Measurements from ENCODE around the gene FBXW8.

The FBXW8 gene

DNA sequence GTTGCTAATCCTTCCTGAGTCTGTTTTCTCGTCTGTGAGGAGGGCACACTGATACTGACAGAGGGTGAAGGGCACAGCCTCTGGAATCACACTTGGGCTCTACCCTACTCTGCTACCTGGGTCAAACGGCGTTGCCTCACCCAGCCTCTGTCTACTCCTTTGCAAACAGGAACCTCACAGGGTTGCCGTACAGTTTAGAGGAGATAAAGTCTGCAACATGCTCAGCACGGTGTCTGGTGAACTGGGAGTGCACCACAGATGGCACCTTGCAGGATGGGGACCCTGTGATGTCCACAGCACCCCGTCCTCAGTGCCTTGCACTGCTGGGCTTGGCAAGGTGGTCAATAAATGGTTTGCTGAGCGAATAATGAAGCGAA is 150.2 kb downstream of the FBXW8 start:
- no peak for DNase-seq

DNA sequence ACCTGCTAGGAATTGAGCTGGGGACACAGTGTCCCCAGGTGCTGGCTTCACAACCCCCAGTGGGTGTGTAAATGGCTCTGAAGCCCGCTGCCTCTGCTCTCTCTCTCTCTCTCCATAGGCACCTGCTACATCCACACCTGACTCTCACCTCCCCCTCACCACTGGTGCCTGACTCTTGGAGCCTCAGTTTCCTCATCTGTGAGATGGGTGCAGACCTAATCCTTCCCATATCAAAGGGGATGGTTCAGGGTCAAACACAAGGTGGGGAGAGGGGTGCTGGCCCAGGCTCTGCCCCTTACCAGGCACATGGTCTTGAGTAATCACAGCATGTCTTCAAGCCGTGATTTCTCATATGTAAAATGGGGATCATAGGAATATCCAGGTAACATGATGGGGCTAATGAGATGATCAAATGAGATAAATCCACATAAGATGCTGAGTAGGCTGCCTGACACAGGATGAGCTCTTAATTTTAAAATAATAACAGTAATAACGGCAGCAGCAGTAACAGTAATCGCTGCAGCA is 150.9 kb downstream of the FBXW8 start:
- no peak for DNase-seq

DNA sequence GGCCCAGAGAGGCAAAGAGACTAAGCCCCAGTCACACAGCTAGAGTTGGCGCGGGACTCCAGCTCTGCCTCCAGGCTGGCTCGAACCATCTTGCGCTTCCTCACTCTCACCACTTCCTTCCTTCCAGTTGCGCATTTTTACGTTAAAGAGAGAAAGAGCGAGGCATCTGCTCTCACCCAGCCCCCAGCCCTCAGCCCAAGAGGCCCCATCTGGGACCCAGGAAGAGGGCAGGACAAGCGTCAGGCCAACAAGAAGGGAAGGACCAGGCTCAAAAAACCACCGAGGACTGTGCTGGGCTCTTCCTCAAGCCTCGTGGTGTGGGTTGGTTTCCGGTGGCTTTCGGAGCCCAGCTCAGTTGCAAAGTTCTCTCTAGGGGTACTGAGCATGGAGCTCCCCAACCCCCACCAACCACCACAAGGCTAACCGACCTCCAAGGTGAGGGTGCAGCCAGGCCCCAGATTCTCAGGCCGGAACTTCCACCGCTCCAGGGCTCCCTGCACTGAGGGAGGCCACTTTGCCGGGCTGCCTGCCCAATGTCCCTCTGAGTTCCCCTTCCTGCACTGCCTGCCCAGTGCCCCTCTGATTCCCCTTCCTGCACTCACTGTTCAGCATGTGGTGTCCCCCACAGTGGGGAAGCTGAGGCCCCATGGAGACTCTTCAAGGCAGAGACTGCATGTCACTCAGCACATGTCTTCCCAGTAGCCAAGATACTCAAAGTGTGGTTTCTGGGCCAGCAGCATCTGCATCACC is 152.6 kb downstream of the FBXW8 start:
- no peak for DNase-seq

DNA sequence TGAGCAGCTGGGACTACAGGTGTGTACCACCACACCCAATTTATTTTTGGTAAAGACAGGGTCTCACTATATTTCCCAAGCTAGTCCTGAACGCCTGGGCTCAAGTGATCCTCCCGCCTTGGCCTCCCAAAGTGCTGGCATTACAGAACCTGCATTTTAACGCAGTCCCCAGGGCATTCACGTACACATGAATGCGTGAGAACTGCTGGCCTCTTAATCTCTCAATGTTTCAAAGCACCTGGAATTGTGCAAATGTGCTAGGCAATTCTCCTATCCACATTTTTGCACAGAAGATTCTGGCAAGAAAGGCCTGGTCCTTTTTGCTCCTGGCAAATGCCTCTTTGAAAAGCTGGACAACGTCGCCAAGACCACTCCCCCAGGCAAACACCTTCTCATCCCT is 153.3 kb downstream of the FBXW8 start:
- no peak for DNase-seq

DNA sequence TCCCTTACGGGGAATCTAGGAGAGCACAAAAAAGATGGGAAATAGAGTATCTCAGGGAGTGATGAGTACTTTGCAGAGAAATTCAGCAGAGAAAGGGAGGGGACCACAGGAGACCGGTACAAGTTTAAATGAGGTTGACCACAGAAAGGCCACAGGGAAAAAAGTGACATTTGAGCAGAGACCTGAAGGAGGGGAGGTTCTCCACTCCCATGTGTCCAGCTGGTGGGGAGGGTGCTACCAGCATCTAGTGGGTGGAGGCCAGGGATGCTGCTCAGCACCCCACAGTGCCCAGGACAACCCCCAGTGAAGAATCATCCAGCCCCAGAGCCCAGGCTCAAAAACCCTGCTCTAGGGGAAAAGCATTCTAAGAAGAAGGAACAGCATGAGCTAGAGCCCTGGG is 153.8 kb downstream of the FBXW8 start:
- DNase-seq: no peak

DNA sequence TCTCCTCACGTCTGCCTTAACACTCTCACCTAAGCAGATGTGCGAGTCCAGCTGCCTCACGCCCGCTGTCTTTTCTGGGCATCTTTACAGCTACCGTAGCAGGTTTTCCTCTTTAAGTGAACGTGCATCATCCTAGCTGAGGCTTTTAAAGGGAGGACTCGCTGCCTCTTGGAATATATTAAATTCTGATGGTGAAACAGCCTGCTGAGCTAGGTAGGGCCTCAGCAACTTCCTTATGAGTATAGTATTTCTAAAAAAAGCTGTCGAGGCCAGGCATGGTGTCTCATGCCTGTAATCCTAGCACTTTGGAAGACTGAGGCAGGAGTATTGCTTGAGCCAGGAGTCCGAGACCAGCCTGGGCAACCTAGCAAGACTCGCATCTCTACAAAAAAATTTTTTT is 156.3 kb downstream of the FBXW8 start:
- no peak for DNase-seq

DNA sequence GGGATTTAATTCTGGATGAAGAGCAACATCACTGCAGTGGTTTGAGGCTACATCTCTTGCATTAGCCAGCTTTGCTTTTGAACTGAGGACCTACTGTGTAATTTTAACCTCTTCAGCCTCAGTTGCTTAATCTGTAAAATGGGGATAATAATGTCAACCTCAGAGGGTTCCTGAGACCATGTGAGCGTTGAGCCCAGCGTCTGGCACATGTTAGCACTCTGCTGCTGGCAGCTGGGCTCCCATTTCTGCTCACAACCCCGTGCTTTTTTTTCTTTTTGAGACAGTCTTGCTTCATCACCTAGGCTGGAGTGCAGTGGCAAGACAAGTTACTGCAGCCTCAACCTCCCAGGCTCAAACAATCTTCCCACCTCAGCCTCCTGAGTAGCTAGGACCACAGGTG is 156.9 kb downstream of the FBXW8 start:
- DNase-seq: no peak

DNA sequence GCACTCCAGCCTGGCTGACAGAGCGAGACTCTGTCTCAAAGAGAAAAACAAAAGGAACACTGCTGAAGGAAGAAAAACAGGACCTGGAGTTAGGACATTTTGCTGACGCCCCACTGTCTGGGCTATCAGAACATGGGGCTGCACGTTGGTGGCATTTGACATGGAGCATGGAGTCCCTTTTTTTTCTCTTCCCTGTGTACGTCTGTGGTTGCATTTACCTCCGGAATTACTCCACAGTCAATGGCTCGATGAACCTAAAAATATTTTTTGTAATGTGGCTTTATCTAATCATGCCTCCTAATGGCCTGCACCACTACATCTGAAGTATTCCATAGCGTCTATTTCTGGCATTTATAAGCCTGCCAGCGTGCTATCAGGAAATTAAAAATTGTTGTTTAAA is 157.7 kb downstream of the FBXW8 start:
- DNase-seq: no peak

DNA sequence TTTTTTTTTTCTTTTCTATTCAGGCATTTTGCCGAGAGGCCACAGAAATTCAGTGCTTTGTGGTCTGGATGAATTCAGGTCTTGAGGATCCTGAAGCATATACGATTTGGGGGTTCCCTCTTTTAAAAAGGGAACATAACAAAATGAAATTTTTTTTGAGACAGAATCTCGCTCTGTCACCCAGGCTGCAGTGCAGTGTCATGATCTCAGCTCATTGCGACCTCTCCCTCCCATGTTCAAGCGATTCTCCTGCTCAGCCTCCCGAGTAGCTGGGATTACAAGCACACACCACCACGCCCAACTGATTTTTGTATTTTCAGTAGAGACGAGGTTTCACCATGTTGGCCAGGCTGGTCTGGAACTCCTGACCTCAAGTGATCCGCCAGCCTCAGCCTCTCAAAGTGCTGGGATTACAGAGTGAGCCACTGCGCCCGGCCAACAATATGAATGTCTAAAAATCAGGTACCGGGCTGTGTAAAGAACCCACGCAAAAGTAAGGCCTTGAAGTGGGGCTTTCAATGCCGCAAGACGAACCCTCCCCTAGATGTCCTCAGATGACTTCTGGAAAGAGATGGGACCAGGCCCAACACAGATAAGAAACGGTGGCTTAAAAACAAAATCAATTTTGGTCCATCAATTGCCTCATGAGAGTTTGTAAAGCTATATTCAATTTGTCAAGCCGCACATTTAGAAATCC is 158.5 kb downstream of the FBXW8 start:
- DNase-seq: no peak

DNA sequence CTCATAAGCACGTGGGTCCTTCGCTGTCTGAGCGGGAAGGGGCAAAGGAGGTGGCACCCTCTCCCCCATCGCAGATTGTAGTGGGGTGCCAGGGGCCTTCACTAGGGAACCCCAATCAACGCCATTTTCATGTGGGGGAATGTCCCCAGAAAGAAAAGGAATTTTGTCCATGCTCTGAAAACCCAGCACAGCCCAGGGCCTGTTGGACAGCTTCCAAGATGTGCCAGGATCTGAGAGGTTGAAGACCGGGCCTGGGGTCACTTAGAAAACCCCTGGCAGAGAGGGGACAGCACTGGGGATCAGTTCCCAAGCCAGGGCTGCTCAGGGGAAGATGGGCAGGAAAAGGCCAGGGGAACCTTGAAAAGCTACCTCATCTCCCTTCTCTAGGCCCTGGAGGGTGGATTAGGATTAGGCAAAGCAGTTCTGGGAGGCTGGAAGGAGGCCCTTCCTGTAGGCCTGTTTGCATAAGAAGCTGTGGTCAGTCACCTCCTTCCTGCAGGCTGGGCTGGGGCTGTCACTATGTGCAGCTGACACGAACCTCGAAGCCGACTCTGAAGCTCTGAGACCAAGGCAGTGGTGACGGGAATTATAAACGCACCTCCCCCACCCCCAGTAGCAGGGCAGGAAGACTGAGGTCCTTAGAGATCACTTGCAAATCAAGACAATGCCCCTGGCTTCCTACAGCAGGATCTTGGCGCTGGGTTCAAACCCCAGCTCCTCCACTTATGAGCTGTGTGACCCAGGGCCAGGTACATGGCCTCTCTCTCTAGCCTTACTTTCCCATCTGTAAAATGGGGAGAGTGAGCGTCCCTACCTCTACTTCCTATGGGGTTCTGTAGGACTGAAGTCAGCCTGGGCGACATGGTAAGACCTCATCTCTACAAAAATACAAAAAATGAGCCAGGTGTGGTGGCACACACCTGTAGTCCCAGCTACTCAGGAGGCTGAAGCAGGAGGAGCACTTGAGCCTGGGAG is 159.5 kb downstream of the FBXW8 start:
- no peak for DNase-seq

DNA sequence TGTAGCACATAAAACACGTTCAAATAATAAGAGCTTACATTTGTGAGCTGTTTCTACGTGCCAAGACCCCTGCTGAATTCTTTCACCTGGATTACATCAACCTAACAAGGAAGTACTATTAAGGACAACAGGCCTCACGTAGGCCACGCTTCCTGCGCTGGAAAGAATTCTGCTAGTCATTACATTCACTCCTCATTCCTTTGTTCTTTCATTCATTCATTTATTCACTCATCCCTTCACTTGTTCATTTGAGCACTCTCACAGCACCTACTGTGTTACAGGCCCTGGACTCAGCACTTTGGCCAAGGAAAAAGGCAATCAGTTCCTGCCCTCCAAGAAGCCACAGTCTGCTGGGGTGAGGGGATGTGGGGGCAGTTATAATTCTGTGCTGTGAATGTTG is 160.3 kb downstream of the FBXW8 start:
- DNase-seq: no peak

DNA sequence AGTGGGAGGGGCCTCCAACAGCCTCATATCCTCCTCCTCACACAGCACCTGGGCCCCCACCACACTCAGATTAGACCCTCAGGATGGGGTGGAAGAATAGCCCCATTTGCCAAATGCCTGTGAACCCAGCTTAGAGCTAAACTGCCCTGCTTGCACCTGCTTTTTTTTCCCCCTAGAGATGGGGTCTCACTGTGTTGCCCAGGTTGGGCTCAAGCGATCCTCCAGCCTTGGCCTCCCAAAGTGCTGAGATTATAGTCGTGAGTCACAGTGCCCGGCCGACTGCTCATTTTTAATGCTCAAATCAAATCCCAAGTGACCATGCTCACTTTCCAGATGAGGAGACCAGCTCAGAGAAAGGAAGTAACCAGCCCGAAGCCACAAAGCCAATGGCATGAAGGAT is 161.4 kb downstream of the FBXW8 start:
- DNase-seq: no peak

DNA sequence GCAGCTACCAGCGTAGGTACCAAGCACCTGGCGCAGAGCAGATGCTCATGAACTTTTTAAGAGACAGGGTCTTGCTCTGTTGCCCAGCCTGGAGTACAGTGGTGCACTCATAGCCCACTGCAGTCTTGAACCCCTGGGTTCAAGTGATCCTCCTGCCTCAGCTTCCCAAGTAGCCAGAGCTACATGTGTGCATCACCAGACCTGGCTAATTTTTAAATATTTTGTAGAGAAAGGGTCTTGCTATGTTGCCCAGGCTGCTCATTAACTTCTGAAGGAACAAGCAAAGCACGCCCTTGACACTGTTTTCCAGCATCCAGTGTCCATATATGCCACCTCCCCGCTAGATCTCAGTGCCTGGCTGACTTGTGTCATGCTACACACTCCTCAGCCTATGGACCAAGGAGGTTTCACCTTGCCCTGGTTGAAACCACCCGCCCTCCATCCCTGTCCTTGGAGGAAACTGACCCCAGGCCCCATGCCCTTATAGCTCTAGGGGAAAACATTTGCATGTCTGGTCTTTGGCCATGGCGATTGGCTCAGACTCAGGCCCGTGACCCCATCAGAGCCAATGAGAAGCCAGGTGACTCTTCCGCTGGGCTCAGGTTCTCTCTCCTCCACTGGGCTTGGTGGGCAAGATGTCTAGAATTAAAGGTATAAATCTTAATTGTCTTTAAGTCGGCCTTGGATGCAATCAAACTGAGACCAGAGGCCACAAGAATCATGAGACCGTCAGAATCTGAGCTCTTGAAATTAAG is 162.2 kb downstream of the FBXW8 start:
- DNase-seq: no peak

DNA sequence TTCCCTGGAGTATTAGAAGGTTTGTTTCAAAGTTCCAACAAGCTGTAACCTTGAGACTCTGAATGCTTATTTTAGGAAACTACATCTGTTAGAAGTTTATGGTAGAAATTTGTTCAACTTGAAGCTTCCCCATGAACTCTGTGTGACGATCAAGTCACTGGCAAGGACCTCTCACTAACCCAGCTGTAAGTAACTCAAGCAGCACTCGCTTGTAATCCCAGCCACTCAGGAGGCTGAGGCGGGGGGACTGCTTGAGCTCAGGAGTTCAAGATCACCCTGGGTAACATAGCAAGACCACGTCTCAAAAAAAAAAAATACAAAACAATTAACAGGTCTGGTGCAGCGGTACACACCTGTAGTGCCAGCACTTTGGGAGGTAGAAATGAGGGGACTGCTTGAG is 162.9 kb downstream of the FBXW8 start:
- DNase-seq: no peak

DNA sequence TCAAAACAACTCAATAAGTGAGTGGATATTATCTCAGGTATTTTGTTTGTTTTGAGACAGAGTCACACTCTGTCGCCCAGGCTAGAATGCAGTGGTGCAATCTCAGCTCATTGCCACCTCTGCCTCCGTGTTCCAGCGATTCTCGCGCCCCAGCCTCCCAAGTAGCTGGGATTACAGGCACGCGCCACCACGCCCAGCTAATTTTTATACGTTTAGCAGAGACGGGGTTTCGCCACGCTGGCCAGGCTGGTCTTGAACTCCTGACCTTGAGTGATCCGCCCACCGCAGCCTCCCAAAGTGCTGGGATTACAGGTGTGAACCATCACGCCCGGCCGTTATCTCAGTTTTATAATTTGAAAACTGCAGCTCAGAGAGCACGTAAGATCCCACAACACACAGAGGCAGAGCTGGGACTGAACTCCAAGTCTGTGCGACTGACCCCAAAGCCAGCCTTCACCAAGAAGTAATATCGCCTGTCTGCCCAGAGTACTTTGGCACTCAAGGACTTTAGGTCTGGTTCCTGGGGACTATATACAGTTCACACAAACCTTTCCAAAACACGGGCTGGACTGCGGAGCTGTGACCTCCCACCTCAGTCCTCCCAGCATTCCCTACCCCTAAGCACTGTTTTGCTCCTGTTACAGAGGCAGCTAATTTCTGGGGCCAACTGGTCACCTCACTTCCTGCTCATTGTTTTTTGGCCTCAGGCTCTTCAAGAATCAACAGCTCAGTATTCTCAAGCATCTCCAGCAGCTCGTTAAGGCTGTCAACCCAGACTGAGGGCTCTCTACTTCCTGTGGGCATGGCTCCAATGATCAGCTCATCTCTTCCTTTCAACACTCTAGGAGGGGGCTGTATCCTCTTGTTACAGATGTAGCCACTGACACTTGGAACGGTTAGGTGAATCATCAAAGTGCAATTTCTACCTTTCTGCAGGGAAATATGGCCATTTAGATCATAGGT is 165.9 kb downstream of the FBXW8 start:
- DNase-seq: no peak

DNA sequence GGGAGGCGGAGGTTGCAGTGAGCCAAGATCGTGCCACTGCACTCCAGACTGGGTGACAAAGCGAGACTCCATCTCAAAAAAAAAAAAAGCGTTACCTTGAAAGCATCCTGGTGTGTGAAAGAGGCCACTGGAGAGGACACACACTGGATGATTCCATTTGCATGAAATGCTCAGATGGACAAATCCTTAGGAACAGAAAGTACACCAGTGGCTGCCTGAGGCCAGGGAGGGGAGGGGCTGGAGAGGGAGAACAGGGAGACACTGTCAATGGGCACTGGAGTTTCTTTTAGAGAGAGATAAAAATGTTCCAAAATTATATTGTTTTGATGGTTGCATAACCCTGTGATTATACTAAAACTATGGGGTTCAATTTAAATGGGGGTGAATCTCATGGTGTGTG is 168.7 kb downstream of the FBXW8 start:
- no peak for DNase-seq

DNA sequence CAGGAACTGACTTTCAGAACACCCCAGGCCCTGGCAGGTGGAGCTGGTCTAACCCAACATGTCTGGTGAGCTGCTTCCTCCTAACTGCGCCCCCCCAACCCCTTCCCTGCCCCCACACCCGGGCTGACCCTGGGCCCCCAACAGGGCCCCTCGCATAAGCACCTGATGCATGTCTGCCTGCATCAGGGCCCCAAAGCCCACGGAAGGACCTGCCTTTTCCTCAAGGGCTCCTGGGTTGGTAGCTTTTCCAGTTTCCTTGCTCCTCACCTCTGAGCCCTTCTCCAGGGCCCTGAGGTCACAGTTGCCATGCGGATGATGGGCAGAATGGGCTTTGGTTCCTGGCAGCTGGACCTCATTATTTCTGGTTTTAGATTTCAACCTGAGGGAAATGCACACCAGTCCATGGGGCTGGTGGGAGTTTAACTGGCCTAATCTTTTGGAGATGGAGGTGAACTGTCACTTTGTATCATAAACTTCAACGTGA is 170.0 kb downstream of the FBXW8 start:
- DNase-seq: no peak
